K562 (cell line): ENCODE measurements around the gene OR7G3. TPM values are rescaled to one million over a fixed set of nuclear protein-coding genes. Genes with fewer than 3 reads are reported as not detected.
A peak's percentile ranks its signal among the peaks of the same experiment; 100 is the strongest.

ENCODE experiments used
- ARID1B ChIP-seq: fragments of 450-650 bp; IDR thresholded peaks from 2 replicates; pipeline ENCODE4 v1.6.1; 2016; ENCODE audit warnings: antibody characterized with exemption, mild to moderate bottlenecking, inconsistent platforms
- ASH1L ChIP-seq: fragments of 450-650 bp; IDR thresholded peaks from 2 replicates; pipeline ENCODE4 v1.6.1; 2018; ENCODE audit warnings: borderline replicate concordance, mild to moderate bottlenecking, low read depth; ENCODE audit not compliant: partially characterized antibody
- BRD4 ChIP-seq: fragments of 200-600 bp; sonication (generic); IDR thresholded peaks from 2 replicates; pipeline ENCODE4 v1.6.1; 2017; ENCODE audit warnings: inconsistent platforms
- ETS2 ChIP-seq: IDR thresholded peaks from 2 replicates; pipeline ENCODE4 v1.6.1; 2016; ENCODE audit warnings: borderline replicate concordance, missing genetic modification characterization, mild to moderate bottlenecking, moderate library complexity, missing compliant biosample characterization; ENCODE audit not compliant: poor library complexity, severe bottlenecking
- FIP1L1 ChIP-seq: fragments of 200-400 bp; formaldehyde crosslinking; IDR thresholded peaks from 2 replicates; pipeline ENCODE4 v1.6.1; 2018; ENCODE audit warnings: mild to moderate bottlenecking, low read depth, low read length; ENCODE audit not compliant: poor library complexity, severe bottlenecking
- HNRNPLL ChIP-seq: fragments of 200-400 bp; formaldehyde crosslinking; IDR thresholded peaks from 2 replicates; pipeline ENCODE4 v1.6.1; 2017; ENCODE audit warnings: low read length, low read depth, mild to moderate bottlenecking; ENCODE audit not compliant: poor library complexity, severe bottlenecking
- HOXB6 ChIP-seq: fragments of 250-450 bp; sonication (Bioruptor Pico); IDR thresholded peaks from 2 replicates; pipeline ENCODE4 v1.5.1; 2022; ENCODE audit warnings: mild to moderate bottlenecking, borderline replicate concordance
- MAFF ChIP-seq: IDR thresholded peaks from 2 replicates; pipeline ENCODE4 v1.6.1; 2012; ENCODE audit warnings: low read length, improper control_type of control experiment
- MCM3 ChIP-seq: fragments of 450-650 bp; IDR thresholded peaks from 2 replicates; pipeline ENCODE4 v1.6.1; 2016
- PURB ChIP-seq: sonication (generic); formaldehyde crosslinking; IDR thresholded peaks from 2 replicates; pipeline ENCODE4 v1.9.0; 2021; ENCODE audit warnings: low read depth, mild to moderate bottlenecking, missing genetic modification reagents
- RBM39 ChIP-seq: fragments of 200-400 bp; formaldehyde crosslinking; optimal IDR thresholded peaks from 2 replicates; pipeline ENCODE3; 2018; ENCODE audit warnings: low read depth, low read length
- SIN3B ChIP-seq: fragments of 450-650 bp; IDR thresholded peaks from 2 replicates; pipeline ENCODE4 v1.6.1; 2017; ENCODE audit warnings: low read depth, mild to moderate bottlenecking, moderate library complexity
- ZFX ChIP-seq: sonication (generic); formaldehyde crosslinking; IDR thresholded peaks from 2 replicates; pipeline ENCODE4 v1.8.0; 2022; ENCODE audit warnings: mild to moderate bottlenecking, missing genetic modification reagents, moderate library complexity
- polyA plus RNA-seq, 8 experiments: library from polyadenylated mRNA; depleted of rRNA in 4 of 8; stranded (reverse) in 5 of 8; unstranded in 3 of 8; fragments of >200 nt; fragmentation: Nextera tagmentation in 2 of 8; fragmentation: Illumina TruSeq in 1 of 8; extraction: Ambion mirVana in 2 of 8; extraction: Trizol in 1 of 8; gene quantifications; 2 replicates each; pipeline versions ENCODE4 v1.2.1 to v1.2.3, GENCODE V29; 2011 to 2014; ENCODE audit warnings: inconsistent platforms in 1 of 8, missing spikeins in 1 of 8
- total RNA-seq, 7 experiments: library from RNA; depleted of rRNA in 6 of 7; stranded (reverse); fragments of >200 nt in 6 of 7; fragmentation: Illumina TruSeq in 2 of 7; extraction: Trizol in 2 of 7; gene quantifications; 2 replicates each; pipeline versions ENCODE4 v1.2.1 to v1.2.3, GENCODE V29; 2011 to 2021; ENCODE audit warnings: low replicate concordance in 1 of 7
- TF ChIP-seq, protein P1 (sequence below): sonication (generic); formaldehyde crosslinking; IDR thresholded peaks from 2 replicates; pipeline ENCODE4 v1.4.0; 2020; ENCODE audit warnings: mild to moderate bottlenecking, missing genetic modification reagents
- TF ChIP-seq, protein P2 (sequence below): sonication (generic); formaldehyde crosslinking; IDR thresholded peaks from 2 replicates; pipeline ENCODE4 v1.8.0; 2022; ENCODE audit warnings: mild to moderate bottlenecking, missing genetic modification reagents
- TF ChIP-seq, protein P3 (sequence below): sonication (generic); formaldehyde crosslinking; IDR thresholded peaks from 2 replicates; pipeline ENCODE4 v1.8.1; 2023; ENCODE audit warnings: mild to moderate bottlenecking, missing genetic modification reagents
- TF ChIP-seq, protein P4 (sequence below), 2 experiments: IDR thresholded peaks in 1 of 2; conservative IDR thresholded peaks in 1 of 2; 2 replicates each; pipeline ENCODE4 v1.6.1; 2016; ENCODE audit warnings: low read depth in 2 of 2, mild to moderate bottlenecking in 1 of 2, missing compliant biosample characterization in 1 of 2, missing genetic modification characterization in 1 of 2, moderate library complexity in 1 of 2

The OR7G3 gene
- total and polyA plus RNA-seq, 9 of the 15 experiments (the other 6 are each of a cell fraction or from before 2014, with no cell fraction given): not detected

DNA sequence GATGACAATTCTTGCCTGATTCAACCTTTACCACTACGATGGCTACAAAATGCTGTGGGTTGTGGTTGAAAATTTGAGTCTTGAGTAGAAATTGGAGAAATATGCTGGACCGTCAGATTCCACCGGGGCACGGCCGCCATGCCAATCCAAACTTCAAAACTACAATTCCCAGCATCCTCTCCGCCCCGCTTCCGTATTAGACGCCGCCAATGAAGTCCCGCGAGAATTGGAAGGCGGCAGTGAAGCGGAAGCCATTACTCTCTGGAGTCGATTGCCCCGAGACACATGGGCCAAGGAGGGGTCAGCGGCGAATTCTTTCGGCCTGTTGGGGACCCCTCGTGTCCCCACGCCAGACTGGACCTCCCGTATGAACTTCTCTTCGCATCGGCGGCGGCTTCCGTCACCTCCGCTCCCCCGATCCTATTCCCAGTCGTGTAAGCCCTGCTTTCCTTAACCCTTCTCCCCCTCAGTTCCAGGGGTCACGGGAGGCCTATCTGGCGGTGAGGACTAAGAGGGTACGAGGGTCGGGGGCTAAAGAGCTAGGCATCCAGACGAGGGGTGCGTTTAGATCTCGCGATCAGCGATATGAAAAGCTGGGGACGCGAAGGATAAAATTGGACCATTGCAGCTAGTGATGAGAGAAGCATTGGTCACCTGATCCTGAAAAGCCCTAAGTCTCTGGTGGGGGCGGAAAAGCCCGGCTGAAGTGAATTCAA lies 13.6 kb upstream of the OR7G3 start, which contains the start of gene ZNF317 (continued):
- TF ChIP-seq ARID1B: no peak
- TF ChIP-seq RBM39: peak; percentile 55
- peak; percentile 84 for TF ChIP-seq ASH1L
- TF ChIP-seq HOXB6 (CRISPR knock-in tag): no peak
- 0 out of 2 replicates have a peak, but pooled peaks have one; percentile 40 for TF ChIP-seq SIN3B
- TF ChIP-seq ZFX (CRISPR knock-in tag): peak; percentile 76
- TF ChIP-seq ETS2 (tag): no peak
- no peak for TF ChIP-seq FIP1L1
- TF ChIP-seq, protein P1, sequence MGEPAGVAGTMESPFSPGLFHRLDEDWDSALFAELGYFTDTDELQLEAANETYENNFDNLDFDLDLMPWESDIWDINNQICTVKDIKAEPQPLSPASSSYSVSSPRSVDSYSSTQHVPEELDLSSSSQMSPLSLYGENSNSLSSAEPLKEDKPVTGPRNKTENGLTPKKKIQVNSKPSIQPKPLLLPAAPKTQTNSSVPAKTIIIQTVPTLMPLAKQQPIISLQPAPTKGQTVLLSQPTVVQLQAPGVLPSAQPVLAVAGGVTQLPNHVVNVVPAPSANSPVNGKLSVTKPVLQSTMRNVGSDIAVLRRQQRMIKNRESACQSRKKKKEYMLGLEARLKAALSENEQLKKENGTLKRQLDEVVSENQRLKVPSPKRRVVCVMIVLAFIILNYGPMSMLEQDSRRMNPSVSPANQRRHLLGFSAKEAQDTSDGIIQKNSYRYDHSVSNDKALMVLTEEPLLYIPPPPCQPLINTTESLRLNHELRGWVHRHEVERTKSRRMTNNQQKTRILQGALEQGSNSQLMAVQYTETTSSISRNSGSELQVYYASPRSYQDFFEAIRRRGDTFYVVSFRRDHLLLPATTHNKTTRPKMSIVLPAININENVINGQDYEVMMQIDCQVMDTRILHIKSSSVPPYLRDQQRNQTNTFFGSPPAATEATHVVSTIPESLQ: peak; percentile 71; the same call in 1 of the 2 replicates
- TF ChIP-seq, protein P2, sequence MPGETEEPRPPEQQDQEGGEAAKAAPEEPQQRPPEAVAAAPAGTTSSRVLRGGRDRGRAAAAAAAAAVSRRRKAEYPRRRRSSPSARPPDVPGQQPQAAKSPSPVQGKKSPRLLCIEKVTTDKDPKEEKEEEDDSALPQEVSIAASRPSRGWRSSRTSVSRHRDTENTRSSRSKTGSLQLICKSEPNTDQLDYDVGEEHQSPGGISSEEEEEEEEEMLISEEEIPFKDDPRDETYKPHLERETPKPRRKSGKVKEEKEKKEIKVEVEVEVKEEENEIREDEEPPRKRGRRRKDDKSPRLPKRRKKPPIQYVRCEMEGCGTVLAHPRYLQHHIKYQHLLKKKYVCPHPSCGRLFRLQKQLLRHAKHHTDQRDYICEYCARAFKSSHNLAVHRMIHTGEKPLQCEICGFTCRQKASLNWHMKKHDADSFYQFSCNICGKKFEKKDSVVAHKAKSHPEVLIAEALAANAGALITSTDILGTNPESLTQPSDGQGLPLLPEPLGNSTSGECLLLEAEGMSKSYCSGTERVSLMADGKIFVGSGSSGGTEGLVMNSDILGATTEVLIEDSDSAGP (CRISPR knock-in tag): 0 out of 2 replicates have a peak, but pooled peaks have one; percentile 48
- no peak for TF ChIP-seq PURB (CRISPR knock-in tag)
- TF ChIP-seq, protein P3, sequence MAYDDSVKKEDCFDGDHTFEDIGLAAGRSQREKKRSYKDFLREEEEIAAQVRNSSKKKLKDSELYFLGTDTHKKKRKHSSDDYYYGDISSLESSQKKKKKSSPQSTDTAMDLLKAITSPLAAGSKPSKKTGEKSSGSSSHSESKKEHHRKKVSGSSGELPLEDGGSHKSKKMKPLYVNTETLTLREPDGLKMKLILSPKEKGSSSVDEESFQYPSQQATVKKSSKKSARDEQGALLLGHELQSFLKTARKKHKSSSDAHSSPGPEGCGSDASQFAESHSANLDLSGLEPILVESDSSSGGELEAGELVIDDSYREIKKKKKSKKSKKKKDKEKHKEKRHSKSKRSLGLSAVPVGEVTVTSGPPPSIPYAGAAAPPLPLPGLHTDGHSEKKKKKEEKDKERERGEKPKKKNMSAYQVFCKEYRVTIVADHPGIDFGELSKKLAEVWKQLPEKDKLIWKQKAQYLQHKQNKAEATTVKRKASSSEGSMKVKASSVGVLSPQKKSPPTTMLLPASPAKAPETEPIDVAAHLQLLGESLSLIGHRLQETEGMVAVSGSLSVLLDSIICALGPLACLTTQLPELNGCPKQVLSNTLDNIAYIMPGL (CRISPR knock-in tag): peak; percentile 63; the same call in 1 of the 2 replicates
- peak; percentile 71; the same call in 1 of the 2 replicates for TF ChIP-seq BRD4
- TF ChIP-seq HNRNPLL: peak; percentile 35
- TF ChIP-seq, protein P4, sequence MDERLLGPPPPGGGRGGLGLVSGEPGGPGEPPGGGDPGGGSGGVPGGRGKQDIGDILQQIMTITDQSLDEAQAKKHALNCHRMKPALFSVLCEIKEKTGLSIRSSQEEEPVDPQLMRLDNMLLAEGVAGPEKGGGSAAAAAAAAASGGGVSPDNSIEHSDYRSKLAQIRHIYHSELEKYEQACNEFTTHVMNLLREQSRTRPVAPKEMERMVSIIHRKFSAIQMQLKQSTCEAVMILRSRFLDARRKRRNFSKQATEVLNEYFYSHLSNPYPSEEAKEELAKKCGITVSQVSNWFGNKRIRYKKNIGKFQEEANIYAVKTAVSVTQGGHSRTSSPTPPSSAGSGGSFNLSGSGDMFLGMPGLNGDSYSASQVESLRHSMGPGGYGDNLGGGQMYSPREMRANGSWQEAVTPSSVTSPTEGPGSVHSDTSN (CRISPR knock-in tag; IDR thresholded peaks at IDR 0.05; ENCODE audit: low read depth): no peak
- TF ChIP-seq, protein P4 (tag; conservative IDR thresholded peaks at IDR 0.05; ENCODE audit: low read depth): 0 out of 2 replicates have a peak, but pooled peaks have one; percentile 5
- TF ChIP-seq MAFF: peak; percentile 59; the same call in 1 of the 2 replicates
- TF ChIP-seq MCM3: no peak
